Loucy (cell line): ENCODE measurements around the gene NOC2L.

Experiments
- CTCF ChIP-seq: fragments of 200-600 bp; sonication (generic); conservative IDR thresholded peaks from 2 replicates; pipeline ENCODE4 v1.5.1; 2014; ENCODE audit warnings: mild to moderate bottlenecking, antibody characterized with exemption, low read length
- EZH2phosphoT487 ChIP-seq: fragments of 200-600 bp; IDR thresholded peaks from 2 replicates; pipeline ENCODE4 v1.6.1; 2018; ENCODE audit warnings: antibody characterized with exemption, mild to moderate bottlenecking, moderate library complexity, borderline replicate concordance

- TF ChIP-seq CTCF (no peak), EZH2phosphoT487 (no peak)
Measured at GRCh38 chr1:911875-912739, 46.9 kb downstream of the NOC2L start.
